ENCODE results near the gene DGCR8.
"Not testable (repeated sequence)": the region's sequence is repeated elsewhere in the genome, so short reads cannot be mapped to it uniquely, and the experiment has no call there.

DGCR8 gene

DNA sequence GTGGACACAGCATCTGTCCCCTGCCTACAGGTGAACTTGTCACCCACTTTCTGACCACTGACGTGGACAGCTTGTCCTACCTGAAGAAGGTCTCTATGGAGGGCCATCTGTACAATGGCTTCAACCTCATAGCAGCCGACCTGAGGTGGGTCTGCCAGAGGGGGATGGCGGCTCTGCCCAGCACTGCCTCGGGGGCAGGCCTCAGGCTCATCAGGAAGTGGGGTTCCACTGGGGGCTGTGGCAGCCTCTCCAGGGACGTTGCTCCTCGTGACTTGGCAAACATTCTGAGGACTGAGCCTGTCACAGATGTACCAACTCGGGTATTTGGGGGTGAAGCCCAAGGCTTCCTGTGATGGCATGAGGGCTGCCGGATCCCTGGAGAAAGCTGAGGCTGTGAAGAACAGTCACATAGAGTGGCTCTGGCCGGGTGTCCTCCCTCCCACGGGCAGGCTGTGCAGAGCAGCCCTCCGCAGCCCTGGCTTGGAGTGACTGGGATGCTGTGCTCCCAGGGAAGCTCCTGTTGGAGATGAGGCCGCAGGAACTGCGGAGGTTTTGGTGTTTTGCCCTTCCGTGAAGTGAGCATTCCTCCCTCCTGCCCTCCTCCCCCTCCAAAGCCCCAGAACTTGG lies 26.5 kb upstream of the DGCR8 start:
- DNase-seq = no peak

DNA sequence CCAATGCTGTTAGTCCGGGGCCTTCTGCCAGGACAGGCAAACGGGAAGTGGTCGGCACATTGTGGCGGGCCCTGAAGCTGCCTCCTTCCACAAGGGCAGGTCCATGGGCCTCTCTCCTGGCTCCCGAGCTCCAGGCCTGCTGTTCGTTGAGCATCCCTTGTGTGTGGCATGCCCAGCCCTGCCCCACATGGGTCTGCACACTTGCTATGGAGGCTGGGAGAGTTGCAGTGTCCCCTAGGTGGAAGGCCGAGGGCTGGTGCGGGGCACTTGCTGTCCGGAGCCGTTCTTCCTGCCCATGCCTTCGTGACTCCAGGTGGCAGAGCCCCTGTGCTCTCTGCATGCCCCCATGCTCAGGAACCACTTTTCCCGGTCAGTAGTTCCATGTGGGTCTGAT lies 26.0 kb upstream of the DGCR8 start:
- no peak for DNase-seq

DNA sequence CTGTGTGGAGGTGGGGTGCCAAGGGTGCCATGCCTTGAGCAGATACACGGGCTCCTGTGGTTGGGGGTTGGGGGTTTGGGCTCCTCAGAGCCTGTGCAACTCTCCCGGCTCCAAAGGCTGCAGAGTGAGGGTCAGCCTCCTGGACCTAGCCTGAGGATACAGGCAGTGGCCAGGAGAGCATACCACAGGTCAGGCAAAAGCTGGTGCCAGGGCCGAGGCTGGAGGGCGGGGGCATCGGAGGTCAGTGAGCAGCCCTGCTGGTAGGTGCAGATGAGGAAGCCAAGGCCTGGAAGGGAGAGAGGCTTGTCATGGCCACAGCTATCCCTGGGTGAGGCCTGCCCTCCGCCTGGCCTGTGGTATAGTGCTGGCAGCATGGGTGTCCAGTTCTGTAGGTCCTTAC lies 25.6 kb upstream of the DGCR8 start:
- DNase-seq = no peak

DNA sequence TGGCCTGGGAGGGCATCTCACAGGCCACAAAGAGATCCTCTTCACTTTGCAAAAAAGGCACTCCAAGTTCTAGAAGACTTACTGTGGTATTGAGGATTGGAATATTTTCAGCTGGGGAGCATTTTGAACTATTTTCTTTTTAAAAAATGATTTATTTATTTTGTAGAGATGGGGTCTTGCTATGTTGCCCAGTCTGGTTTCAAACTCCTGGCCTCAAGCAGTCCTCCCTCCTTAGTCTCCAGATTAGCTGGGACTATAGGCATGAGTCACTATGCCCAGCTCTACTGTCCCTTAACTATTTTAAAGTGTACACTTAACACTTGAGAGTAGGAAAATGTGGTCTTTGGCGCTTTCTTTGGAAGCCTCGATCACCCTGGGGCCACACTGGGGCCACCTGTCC lies 24.9 kb upstream of the DGCR8 start:
- no peak for DNase-seq

DNA sequence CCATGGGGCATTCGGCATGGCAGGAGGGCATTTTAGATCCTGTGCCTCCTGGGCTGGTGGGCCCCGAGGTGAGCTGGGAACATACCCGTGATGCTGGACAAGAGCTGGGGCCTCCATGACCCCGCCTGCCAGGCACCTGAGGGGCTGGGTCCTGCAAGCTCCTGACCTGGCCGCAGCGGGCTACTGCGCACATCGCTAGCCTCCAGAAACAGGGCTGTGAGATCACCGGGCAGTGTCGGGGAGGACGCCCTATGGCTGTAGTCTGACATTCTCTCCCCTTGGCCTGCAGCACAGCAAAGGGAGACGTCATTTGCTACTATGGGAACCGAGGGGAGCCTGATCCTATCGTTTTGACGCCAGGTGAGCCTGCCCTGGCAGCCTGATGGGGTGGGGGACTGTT lies 24.4 kb upstream of the DGCR8 start:
- DNase-seq = no peak

DNA sequence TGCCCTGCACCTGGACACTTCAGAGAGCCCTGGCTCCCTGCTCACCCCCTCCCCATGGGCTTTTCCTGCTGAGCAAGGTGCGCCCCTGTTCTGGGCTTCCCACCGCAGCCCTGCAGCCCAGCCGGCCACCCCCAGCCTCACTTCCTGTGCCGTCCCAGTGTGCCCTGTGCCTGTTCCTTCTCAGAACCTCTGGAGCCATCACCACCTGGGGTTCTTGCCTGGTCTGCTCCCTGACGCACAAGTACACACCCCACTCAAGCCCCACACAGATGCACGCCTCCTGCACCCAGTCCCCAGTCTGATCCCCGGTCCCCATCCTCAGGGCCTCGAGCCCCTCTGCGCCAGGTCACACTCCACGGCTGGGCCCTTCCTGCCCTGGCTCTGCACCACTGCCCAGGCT lies 23.9 kb upstream of the DGCR8 start:
- no peak for DNase-seq

DNA sequence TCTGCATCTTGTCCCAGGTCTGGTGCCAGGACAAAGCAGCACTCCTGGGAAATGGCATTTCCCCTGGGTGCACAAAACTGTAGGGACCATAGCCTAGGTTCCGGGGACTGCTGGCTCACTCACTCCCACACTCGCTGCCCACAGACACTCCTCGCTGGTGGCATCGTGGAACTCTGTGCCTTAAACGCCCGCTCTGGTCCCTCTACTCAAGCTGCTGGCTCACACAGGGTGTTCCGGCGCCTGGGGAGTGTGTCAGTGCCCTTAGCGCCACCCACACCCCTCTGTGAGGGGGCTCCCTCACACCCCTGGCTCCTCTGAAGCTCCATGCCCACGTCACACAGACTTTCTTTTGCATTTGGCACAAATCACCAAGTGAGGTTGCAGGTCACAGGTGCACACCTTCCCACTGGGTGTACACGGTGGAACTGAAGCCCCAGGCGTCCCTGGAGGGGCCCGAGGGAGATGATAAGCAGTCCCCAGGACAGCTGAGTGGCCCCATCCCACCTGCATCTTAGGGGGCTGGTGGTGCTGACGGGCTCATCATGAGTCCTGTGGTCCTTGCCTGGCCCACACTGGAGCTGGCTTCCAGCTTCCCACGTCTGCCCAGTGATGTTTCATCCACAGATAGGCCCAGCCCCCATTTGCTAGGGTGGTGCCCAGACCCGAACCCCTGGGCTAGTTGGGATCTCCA lies 23.2 kb upstream of the DGCR8 start:
- DNase-seq = no peak

DNA sequence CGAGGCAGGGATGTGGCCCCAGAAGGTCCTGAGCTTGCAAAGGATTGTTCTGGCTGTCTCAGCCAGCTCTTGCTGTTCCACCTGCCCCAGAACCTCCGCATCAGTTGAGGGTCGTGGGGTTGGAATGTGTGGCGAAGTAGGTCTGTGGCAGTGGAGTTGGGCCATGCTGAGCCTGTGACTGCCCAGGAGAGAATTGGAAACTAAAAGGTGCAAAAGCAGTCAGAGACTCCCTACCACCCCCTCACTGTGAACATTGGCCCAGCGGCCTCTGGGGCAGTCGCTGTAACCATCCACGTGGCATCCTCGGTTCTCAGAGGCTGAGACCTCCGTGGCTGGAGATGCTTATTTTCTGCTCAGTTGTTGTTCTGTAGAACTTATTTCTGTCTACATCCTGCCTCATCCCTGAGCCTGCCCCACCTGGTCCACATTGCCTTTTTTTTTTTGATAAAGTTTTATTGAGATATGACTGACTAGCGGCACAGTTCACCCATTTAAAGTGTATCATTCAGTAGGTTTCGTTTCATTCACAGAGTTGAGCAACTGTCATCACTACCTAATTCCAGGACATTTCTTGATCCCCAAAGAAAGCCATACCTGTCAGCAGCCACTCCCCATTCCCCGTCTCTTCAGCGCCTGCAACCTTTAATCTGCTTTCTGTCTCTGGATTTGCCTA lies 22.3 kb upstream of the DGCR8 start:
- DNase-seq = no peak

DNA sequence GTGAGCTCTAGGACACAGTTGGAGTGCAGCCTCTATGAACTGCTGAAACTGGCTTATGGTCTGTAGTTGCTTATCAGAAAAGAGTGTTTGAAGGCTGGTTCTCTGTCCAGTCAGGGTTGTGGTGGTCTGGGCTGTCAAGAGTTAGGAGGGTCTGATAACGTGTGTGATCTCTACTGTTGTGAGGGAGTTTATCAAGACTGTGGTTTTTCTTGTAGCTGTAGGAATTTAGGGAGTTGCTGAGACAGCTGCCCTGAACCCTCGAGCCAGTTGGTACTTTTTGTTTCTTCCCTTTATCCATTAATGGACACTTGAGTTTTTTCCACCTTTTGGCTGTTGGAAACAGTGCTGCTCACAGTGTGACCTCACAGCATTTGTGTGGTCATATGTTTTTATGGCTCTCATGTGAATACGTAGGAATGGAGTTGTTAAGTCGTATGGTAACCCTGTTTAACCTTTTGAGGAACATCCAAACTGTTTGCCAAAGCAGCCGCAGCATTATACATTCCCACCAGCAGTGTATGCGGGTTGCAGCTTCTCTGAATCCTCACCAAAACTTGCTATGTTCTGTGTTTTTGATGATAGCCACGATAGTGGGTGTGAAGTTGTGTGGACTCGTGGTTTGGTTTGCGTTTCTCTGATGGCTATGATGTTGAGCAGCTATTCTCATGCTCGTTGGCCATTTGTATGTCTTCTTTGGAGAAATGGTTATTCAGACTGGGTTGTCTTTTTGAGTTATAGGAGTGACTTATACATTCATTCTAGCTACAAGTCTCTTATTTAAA lies 20.9 kb upstream of the DGCR8 start:
- no peak for DNase-seq

DNA sequence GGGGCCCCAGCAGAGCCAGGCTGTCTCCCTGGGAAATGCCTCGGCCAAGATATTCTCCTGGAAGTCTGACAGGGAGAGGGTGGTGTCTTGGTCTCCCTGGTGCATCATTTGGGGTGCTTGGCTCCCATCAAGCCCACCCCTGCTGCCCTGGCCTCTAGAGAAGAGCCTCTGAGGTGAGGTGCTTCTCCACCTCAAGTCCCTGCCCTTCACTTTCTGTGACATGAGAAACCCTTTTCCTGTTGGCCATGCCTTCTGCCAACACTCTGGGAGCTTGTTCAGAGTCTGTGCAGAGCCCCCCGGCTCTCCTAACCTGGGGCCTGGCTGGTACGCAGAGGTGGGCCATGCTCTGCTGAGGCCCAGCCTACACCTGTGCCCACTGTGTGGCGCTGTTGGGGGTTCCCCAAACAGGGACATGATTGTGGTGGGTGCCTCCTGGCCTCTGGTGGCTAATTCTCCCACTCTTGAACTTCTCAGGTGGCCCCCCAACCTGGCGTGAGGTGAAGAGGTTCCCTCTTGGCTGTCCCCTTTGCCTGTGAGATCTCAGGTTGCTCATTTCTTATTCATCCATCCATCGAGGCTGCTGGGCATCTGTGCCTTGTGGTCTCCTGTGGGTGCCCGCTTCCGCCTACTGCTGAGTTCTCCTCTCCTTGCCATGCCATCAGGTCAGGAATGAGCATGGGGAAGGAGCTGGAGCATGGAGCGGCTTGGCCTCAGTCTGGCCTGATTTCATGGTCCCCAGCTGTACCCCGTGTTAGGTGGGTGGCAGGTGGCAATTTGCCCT lies 19.2 kb upstream of the DGCR8 start:
- no peak for DNase-seq

DNA sequence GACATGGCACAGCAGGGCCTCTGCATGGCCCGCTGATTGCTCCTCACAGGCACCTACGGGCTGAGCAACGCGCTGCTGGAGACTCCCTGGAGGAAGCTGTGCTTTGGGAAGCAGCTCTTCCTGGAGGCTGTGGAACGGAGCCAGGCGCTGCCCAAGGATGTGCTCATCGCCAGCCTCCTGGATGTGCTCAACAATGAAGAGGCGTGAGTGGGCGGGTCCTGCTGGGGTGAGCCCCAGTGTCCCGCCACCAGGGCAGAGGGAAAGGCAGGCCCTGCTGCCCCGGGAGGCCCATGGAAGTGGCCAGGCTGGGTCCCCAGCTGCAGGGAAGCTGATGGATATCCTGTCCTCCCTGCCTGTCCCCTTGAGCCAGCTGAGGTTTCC lies 18.6 kb upstream of the DGCR8 start:
- DNase-seq = no peak

DNA sequence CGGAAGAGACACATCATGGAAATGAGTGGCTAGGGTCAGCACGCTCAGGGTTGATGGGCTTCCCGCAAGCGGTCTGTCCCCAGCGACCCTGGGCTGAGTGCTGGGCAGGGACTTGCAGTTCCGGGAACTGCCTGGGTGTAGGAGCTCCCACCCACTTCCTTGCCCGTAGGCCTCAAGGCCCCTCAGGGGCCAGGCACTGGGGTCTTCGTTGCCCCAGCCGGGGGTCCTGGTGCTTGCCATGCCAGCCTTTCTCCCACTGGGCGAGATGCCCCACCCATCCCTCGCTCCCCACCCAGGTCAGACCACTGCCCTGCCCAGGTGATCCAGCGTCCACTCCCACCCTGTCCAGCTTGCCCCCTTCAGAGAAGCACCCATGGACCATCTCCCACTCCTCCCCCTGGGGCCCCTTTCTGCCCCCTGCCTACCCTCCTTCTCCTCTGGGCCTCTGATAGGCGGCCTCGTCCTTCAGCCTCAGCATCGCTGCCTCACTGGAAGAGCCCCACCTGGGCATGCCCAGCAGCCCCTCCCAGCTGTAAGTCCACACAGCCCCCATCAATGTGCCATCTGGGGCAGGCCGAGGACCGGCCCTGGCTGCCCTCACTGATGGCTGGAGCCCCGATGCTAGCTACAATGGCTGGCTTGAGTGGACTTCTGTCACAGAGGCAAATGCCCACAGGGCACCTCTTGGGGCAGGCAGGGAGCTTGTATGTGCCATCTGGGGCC lies 17.8 kb upstream of the DGCR8 start:
- DNase-seq = no peak

DNA sequence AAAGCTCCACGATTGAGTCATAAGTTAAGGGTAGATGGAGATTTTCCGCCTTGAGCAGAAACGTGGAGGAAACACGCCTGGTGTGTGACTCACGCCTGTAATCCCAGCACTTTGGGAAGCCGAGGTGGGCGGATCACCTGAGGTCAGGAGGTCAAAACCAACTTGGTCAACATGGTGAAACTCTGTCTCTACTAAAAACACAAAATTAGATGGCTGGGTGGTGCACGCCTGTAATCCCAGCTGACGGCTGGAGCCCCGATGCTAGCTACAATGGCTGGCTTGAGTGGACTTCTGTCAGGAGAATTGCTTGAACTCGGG lies 17.3 kb upstream of the DGCR8 start:
- no peak for DNase-seq

DNA sequence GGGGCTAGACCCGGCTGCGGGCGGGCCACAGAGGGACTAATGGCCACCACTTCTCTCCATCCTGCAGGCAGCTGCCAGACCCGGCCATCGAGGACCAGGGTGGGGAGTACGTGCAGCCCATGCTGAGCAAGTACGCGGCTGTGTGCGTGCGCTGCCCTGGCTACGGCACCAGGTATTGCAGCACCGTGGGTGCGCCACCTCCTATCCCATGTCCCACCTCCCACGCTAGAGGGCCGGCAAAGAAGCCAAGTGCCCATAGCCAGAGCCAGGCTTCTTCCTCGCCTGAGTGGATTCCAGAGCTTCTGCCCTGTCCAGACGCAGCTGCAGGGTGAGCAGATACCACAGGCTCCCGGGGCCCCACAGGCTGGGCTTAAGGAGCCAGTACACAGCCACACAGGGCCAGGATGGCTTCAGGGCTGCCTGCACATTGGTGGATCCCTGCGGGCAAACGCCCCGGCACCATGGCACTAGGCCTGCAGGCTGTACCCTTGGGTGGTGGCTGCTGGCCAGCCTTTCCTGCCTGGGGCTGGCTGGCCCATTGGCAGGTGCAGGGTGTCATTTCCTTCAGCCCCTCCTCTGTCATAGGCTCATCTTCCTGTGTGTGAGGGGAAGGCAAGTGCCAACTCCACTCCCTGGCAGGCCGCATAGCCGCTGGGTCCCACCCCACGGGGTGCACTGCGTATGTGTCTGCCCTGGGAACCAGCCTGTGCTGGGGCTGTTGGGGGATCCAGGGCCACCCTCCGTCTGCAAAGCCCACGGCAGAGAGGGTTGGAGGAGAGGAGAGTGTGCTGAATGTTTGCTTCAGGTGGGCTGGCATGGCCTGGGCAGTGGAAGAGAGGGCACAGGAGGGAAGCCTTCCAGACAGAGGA lies 16.5 kb upstream of the DGCR8 start:
- DNase-seq = no peak

DNA sequence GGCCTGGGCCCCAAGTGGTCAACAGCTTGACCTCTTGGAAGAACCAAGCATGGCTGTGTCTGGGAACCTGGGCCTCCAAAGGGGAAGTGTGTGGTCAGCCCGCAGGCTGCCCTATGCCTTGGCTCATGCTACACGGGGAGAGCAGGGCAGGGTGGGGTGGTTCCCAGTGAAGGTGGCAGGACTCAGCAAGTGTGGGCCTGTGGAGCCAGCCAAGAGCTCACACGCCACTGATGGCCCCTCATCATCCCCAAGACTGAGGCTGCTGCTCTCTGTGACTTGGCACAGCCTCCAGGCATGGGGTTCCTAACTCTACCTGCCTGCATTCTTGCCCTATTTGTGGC lies 15.9 kb upstream of the DGCR8 start:
- no peak for DNase-seq

DNA sequence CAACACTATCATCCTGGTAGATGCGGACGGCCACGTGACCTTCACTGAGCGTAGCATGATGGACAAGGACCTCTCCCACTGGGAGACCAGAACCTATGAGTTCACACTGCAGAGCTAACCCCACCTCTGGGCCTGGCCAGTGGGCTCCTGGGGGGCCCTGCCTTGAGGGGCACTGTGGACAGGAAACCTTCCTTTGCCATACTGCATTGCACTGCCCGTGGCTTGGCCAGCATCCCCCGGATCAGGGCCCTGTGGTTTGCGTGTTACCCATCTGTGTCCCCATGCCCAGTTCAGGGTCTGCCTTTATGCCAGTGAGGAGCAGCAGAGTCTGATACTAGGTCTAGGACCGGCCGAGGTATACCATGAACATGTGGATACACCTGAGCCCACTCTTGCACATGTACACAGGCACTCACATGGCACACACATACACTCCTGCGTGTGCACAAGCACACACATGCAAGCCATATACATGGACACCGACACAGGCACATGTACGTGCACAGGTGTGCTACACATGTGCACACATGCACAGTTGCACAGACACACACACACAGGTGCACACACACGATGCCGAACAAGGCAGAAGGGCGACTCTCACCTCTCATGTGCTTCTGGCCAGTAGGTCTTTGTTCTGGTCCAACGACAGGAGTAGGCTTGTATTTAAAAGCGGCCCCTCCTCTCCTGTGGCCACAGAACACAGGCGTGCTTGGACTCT lies 15.3 kb upstream of the DGCR8 start:
- DNase-seq = no peak

DNA sequence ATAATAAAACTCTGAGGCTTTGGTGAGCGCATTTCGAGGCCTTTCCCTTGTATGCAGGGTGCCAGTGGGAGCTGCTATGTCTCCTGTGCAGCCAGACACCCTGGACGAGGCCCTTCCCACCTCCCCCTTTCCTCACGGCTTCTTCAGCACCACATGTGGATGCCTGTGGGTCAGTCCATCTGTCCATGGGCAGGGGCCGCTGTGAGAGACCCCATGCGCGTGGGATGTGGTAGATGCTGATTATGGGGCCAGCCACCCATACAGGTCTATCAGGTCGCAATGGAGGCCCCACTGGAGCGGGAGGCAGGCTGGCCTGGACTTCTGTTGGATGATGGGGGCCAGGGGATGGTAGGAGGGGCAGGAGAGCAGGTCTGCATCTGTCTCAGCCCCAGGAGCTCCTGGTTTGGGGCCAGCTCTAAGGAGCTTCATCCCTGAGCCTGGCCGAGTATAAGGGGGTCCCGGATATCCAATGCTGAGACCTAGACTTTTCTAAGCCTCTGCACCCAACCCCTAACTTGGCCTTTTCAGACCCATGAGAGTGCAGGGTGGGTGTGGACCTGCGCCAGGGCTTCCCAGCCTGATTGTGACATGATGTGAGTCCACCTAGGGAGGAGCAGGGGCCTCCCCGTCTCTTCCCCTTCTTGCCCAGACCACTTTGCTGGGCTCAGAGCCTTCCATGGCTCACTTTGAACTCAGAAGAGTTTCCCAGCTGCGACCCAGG lies 14.0 kb upstream of the DGCR8 start:
- DNase-seq = no peak

DNA sequence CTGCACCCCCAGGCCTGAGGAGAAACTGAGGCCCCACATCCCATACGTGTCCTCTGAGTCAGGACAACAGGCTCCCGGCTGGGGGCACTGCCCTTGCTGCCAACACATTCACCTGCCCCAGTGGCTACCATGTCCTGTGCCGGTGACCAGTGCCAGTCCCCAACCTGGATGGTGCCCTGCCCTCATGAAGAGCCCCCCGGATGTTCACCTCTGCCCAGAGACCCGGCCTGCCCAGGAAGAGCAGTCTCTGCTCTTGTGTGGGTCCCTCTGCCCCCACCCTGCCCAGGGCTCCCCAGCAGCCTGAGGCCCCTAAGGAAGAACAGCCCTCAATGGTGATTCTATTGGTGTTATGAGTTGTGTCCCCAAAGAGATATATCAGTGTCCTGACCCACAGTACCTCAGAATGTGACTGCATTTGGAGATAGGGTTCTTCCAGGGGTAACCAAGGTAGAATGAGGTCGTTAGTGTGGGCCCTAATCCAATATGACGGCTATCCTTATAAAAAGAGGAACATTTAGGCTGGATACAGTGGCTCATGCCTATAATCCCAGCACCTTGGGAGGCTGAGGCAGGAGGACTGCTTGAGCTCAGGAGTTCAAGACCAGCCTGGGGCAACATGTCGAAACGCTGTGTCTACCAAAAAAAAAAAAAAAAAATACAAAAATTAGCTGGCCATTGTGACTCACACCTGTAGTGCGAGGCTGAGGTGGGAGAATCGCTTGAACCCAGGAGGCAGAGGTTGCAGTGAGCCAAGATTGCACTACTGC lies 13.2 kb upstream of the DGCR8 start:
- no peak for DNase-seq

DNA sequence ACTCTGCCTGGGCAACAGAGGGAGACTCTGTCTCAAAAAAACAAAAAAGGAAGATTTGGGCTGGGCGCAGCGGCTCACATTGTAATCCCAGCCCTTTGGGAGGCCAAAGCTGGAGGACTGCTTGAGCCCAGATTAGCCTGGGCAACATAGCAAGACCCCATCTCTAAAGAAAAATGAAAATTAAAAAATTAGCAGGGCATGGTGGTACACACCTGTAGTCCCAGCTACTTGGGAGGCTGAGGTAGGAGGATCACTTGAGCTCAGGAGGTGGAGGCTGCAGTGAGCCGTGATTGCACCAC lies 12.7 kb upstream of the DGCR8 start:
- DNase-seq = not testable (repeated sequence)

DNA sequence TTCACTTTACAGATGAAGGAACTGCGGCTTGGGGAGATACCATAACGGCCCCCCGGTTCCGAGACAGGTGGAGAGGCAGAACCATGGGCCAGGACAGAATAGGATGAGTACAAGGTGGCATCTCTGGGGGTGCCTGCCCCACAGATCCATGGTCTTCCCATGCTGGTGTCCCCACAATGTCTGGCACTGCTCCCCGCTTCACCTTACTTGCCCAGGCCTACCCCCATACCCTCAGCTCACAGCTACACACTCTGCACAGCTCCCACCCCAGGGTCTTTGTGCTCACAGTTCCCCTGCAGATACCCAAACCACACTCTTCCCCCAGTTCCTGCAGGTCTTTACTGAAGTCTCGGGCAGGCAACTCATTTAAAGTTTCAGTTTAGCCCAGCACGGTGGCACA lies 11.4 kb upstream of the DGCR8 start:
- no peak for DNase-seq

Measured in NCI-H526 treated with DMSO at 0.1 percent for 48 hours (cell line).